Adrenal gland (tissue), 12 donors: ENCODE data around the gene CDC7. TPM values are rescaled to one million over a fixed set of nuclear protein-coding genes. Genes with fewer than 3 reads are reported as not detected.

Experiments used
- DNase-seq, 7 donors: peaks; one replicate each; pipeline ENCODE4 v3.0.0-alpha.2; 2019 to 2020
- H3K27ac ChIP-seq, 5 donors: fragments of 200-600 bp; sonication (generic) in 4 of 5; 1 replicate in 3 of 5; 2 replicates in 2 of 5; pipeline versions ENCODE4 v1.5.1 to v1.8.0; 2016 to 2020; ENCODE audit warnings: mild to moderate bottlenecking in 1 of 5
- H3K27me3 ChIP-seq: fragments of 200-600 bp; 2 replicates; pipeline ENCODE4 v1.8.0; 2021
- H3K36me3 ChIP-seq, 2 donors: fragments of 200-600 bp; replicated peaks in 1 of 2; 1 replicate in 1 of 2; 2 replicates in 1 of 2; pipeline versions ENCODE4 v1.5.1 to v1.8.0; 2018 to 2022
- H3K4me1 ChIP-seq, 2 donors: fragments of 200-600 bp; replicated peaks in 1 of 2; 1 replicate in 1 of 2; 2 replicates in 1 of 2; pipeline versions ENCODE4 v1.5.1 to v1.8.0; 2018 to 2021
- H3K4me3 ChIP-seq, 4 donors: fragments of 200-600 bp; sonication (generic) in 3 of 4; one replicate each; pipeline ENCODE4 v1.5.1; 2016 to 2018
- H3K9me3 ChIP-seq, 3 donors: fragments of 200-600 bp; sonication (generic) in 1 of 3; replicated peaks in 1 of 3; 1 replicate in 2 of 3; 2 replicates in 1 of 3; pipeline versions ENCODE4 v1.5.1 to v1.8.0; 2016 to 2021
- CTCF ChIP-seq, 6 experiments: fragments of 450-650 bp in 4 of 6; fragments of 200-600 bp in 2 of 6; sonication (generic) in 1 of 6; IDR thresholded peaks; 1 replicate in 5 of 6; 2 replicates in 1 of 6; pipeline versions ENCODE4 v1.5.1 to v1.8.0; 2016 to 2021; ENCODE audit warnings: antibody characterized with exemption in 6 of 6, mild to moderate bottlenecking in 2 of 6, moderate library complexity in 1 of 6
- POLR2A ChIP-seq, 2 donors: fragments of 450-650 bp; IDR thresholded peaks; one replicate each; pipeline ENCODE4 v1.6.1; 2017; ENCODE audit warnings: antibody characterized with exemption in 2 of 2, mild to moderate bottlenecking in 2 of 2, moderate library complexity in 1 of 2
- WGBS, 4 donors: extraction: QIAGEN DNeasy Blood & Tissue Kit in 2 of 4; methylation state at CpG; one replicate each; pipeline versions ENCODE4 v1.1.5 to v1.1.7; 2013 to 2017; 5-methylcytosine and 5-hydroxymethylcytosine counted together
- intact Hi-C, 2 donors: fragments of 100-400 bp; cut with DNase I; formaldehyde crosslinking; loops; one replicate each; pipeline versions ENCODE4 v1.14.1 to v1.15.0; 2022 to 2023
- polyA plus RNA-seq, 3 donors: library from polyadenylated mRNA; stranded (reverse); fragments of 200-250 nt in 2 of 3; fragments of 350-450 nt in 1 of 3; fragmentation: Illumina TruSeq in 1 of 3; extraction: RNeasy Lipid Tissue Mini Kit (QIAGEN cat#74804) in 1 of 3; gene quantifications; one replicate each; pipeline ENCODE4 v1.2.3, GENCODE V29; 2013 to 2014
- total RNA-seq, 9 donors: library from RNA; depleted of rRNA in 4 of 9; stranded (reverse); fragments of >200 nt in 4 of 9; fragments of 120-200 nt in 1 of 9; fragmentation: NEBNext Ultra II Directional in 1 of 9; extraction: Animal tissue kit (Norgen Biotek cat#: 25700) in 1 of 9; gene quantifications; one replicate each; pipeline versions ENCODE4 v1.1.0 to v1.2.4, GENCODE V29; 2013 to 2023
- donor health status: healthy with polysubstance abuse.
- donor health status: Bipolar disorder and iron deficiency.
- donor health status: DM: yes; HTN: yes; CAD: no.
- donor health status: DM: no; HTN: no; CAD: no.
- donor health status: DM: no; HTN: no; CAD: no.
- donor health status: DM: yes; HTN: yes; CAD: no.

The CDC7 gene
- total and polyA plus RNA-seq, 12 donors: 1.6 to 15.7 (median 3.1) TPM

DNA sequence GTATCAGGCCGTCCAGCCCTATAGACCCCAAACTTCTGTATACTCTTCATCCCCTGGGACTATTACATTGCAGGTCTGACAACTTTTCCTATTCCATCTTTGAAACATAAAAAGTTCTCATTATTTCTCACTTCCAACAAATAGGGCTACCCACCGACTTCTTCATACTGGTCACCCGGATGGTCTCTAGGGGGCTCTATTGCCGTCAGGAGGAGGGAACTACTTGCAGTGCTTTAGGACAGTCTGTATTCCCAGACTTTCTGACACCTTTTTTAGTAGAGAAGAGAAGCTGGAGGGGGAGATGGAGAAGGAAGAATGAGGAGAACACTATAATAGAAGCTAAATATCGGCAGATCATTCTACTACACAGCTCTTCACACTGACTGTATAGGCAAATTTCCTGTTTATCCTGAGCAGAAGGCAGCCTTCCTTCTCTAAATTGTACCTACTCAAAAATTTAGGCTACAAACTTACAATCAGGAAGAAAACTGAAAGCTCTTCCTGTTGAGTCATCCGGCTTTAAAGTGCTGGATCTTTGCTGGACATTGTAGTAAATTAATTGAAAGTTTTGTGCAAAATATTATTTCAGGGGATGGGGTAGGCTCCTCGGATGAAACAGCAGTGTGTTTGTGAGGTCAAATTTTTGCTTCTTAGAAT, 54.6 kb downstream of the CDC7 start:
- Histone ChIP-seq H3K4me3 (no peak overlapping the region), H3K36me3 (no peaks in the 10 kb centered on the region), H3K9me3 (no peaks in the 10 kb centered on the region), H3K27me3 (no peaks in the 10 kb centered on the region), H3K4me1 (peaks cover 11 to 37% of the 10 kb centered on the region in 2 donors), H3K27ac (peak overlapping the region in 4 of 5 donors; percentile 59 to 88 (median 74))
- no peak for DNase-seq
- no peak for TF ChIP-seq CTCF (IDR thresholded peaks at IDR 0.05)
- TF ChIP-seq POLR2A (IDR thresholded peaks at IDR 0.05): no peak
- 59 to 75% (median 64%) methylated on average over 7 of the region's 7 CpGs for WGBS, 4 donors
- intact Hi-C loops: no loop called here

DNA sequence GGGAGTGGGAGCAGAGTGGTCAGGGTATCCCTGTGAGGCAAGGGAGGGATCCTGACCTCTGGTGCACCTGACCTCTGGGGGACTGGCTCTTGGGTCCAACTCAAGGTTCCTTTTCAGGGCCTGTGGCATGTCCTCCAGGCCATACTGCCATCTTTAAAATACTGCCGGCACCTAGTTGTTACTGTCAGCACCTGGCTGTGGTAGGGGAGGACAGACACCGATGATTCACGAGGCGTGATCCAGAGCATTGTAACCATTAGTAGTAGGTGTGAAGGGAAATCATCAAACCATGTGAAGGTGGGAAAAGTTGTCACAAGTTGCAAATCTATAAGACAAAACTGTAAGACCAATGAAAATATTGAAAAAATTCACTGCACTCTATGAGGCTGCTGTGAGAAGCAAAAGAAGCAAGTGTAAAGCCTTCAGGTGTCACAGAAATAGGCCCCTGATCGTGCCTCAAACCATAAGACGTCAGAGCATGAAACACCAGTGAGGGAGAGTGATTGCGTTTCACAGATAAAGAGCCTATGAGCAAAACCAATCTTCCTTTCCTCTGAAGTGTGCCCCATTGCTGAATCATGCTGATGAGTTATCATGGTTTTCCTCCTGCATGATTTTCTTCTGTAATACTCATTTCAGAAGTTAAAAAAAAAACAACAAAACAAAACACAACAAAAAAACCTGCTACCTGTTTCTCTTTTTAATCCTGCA, 55.3 kb downstream of the CDC7 start:
- TF ChIP-seq CTCF (IDR thresholded peaks at IDR 0.05) (no peak), POLR2A (IDR thresholded peaks at IDR 0.05) (no peak)
- H3K4me3 ChIP-seq: no peak overlapping the region
- peaks cover 11 to 37% of the 10 kb centered on the region in 2 donors for H3K4me1 ChIP-seq
- peak overlapping the region in 4 of 5 donors; percentile 59 to 88 (median 74) for H3K27ac ChIP-seq
- H3K27me3 ChIP-seq: no peaks in the 10 kb centered on the region
- intact Hi-C loops: no loop called here
- no peaks in the 10 kb centered on the region for H3K9me3 ChIP-seq
- DNase-seq: peak in 4 of 7 donors; percentile 37 to 73 (median 62)
- no peaks in the 10 kb centered on the region for H3K36me3 ChIP-seq
- 56 to 66% (median 65%) methylated on average over 7 of the region's 7 CpGs for WGBS, 4 donors

- DNase-seq: no peak
- TF ChIP-seq CTCF (IDR thresholded peaks at IDR 0.05): no peak
- WGBS, 4 donors: 89 to 97% (median 93%) methylated on average over 2 of the region's 2 CpGs
- H3K27me3 ChIP-seq: no peaks in the 10 kb centered on the region
- no peak overlapping the region for H3K4me3 ChIP-seq
- H3K4me1 ChIP-seq: peaks cover 11 to 37% of the 10 kb centered on the region in 2 donors
- intact Hi-C loops: no loop called here
- no peaks in the 10 kb centered on the region for H3K36me3 ChIP-seq
- H3K27ac ChIP-seq: peak overlapping the region in 4 of 5 donors; percentile 59 to 88 (median 74)
- no peaks in the 10 kb centered on the region for H3K9me3 ChIP-seq
Measured at GRCh38 chr1:91556556-91556955, 55.9 kb downstream of the CDC7 start.

DNA sequence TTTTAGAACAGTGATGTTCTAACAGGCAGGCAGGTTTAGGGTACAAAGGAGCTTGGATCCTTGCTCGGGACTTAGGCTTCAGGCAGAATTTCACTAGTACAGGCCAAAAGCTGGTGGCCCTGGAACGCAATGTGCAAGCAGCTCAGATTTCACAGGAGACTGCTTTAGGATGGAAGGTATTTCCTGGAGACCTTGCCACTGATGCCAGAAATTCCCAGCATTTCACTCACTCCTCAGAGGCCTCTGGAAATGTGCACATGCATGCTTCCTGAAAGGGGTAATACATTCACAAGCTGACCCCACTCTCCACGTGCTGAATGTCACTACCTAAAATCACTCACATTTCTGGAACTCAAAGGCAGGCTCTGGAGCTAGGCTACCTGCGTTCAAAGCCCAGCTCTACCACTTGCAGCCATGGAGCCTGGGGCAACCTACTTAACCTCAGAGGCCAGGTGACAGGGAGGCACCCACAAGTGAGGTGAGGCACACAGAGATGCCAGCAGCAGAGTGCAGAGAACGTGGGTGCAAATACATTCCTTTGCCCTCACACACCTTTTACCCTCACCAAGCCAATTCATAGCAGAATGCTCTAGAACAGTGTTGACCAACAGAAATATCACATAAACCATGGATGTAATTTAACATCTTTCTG, 56.5 kb downstream of the CDC7 start:
- intact Hi-C loops: no loop called here
- no peak for DNase-seq
- no peak overlapping the region for H3K4me3 ChIP-seq
- no peaks in the 10 kb centered on the region for H3K27me3 ChIP-seq
- WGBS, 4 donors: 80 to 86% (median 82%) methylated on average over 5 of the region's 5 CpGs
- no peaks in the 10 kb centered on the region for H3K9me3 ChIP-seq
- peaks cover 11 to 37% of the 10 kb centered on the region in 2 donors for H3K4me1 ChIP-seq
- peak overlapping the region in 3 of 5 donors; percentile 71 to 88 (median 78) for H3K27ac ChIP-seq
- TF ChIP-seq CTCF (IDR thresholded peaks at IDR 0.05) (no peak), POLR2A (IDR thresholded peaks at IDR 0.05) (no peak)
- no peaks in the 10 kb centered on the region for H3K36me3 ChIP-seq
